Ectodermal cell (in vitro differentiated cells): ENCODE measurements around the gene RBM12.
"Not testable (repeated sequence)": the region's sequence is repeated elsewhere in the genome, so short reads cannot be mapped to it uniquely, and the experiment has no call there.

Experiments used
- H3K27ac ChIP-seq: 2 replicates; pipeline ENCODE4 v1.7.0; 2013; ENCODE audit warnings: mild to moderate bottlenecking, low read depth, low read length; ENCODE audit not compliant: insufficient read depth, poor library complexity, severe bottlenecking
- H3K27me3 ChIP-seq: 2 replicates; pipeline ENCODE4 v1.7.0; 2013; ENCODE audit warnings: mild to moderate bottlenecking, low read length; ENCODE audit not compliant: insufficient read depth, control insufficient read depth, poor library complexity, severe bottlenecking
- H3K36me3 ChIP-seq: one replicate; pipeline ENCODE4 v1.7.0; 2013; ENCODE audit warnings: low read length; ENCODE audit not compliant: control insufficient read depth, insufficient read depth
- H3K4me1 ChIP-seq: one replicate; pipeline ENCODE4 v1.7.0; 2013; ENCODE audit warnings: low read length; ENCODE audit not compliant: control insufficient read depth, insufficient read depth
- H3K4me3 ChIP-seq: 2 replicates; pipeline ENCODE4 v1.7.0; 2013; ENCODE audit warnings: low read depth, low read length, control low read depth; ENCODE audit not compliant: insufficient read depth
- H3K9me3 ChIP-seq: 2 replicates; pipeline ENCODE4 v1.7.0; 2013; ENCODE audit warnings: mild to moderate bottlenecking, low read length, moderate library complexity; ENCODE audit not compliant: control insufficient read depth
- WGBS, 2 experiments: methylation state at CpG; one replicate each; pipeline ENCODE4 v1.1.7; 2013; ENCODE audit warnings: missing lambda C conversion rate in 2 of 2; 5-methylcytosine and 5-hydroxymethylcytosine counted together

The RBM12 gene

GRCh38 chr20:35697696-35698297 lies 33.1 kb upstream of the RBM12 start:
- H3K27me3 ChIP-seq, result no peaks in the 10 kb centered on the region
- H3K27ac ChIP-seq, result no peak overlapping the region
- peak overlapping the region; percentile 98 for H3K4me3 ChIP-seq
- H3K36me3 ChIP-seq, result peaks cover 5% of the 10 kb centered on the region
- peaks cover 11% of the 10 kb centered on the region for H3K4me1 ChIP-seq
- 89 to 91% methylated on average over 9 of the region's 9 CpGs for WGBS, 2 experiments
- H3K9me3 ChIP-seq, result no peaks in the 10 kb centered on the region

GRCh38 chr20:35695978-35696377 lies 31.3 kb upstream of the RBM12 start:
- Histone ChIP-seq H3K4me3 (no peak overlapping the region), H3K9me3 (no peaks in the 10 kb centered on the region), H3K27me3 (no peaks in the 10 kb centered on the region), H3K27ac (no peak overlapping the region), H3K36me3 (peaks cover 5% of the 10 kb centered on the region), H3K4me1 (peaks cover 11% of the 10 kb centered on the region)
- WGBS, 2 experiments, result 83 to 91% methylated on average over 3 to 4 of the region's 4 CpGs

- no peaks in the 10 kb centered on the region for H3K27me3 ChIP-seq
- no peak overlapping the region for H3K27ac ChIP-seq
- H3K36me3 ChIP-seq, result peaks cover 5% of the 10 kb centered on the region
- H3K4me3 ChIP-seq, result no peak overlapping the region
- WGBS, 2 experiments, result 92% methylated on average over 2 of the region's 2 CpGs
- H3K4me1 ChIP-seq, result peaks cover 6% of the 10 kb centered on the region
- no peaks in the 10 kb centered on the region for H3K9me3 ChIP-seq
Observed at GRCh38 chr20:35695245-35695749, 30.6 kb upstream of the RBM12 start.

- peaks cover 10% of the 10 kb centered on the region for H3K36me3 ChIP-seq
- no peaks in the 10 kb centered on the region for H3K27me3 ChIP-seq
- H3K4me1 ChIP-seq, result no peaks in the 10 kb centered on the region
- no peak overlapping the region for H3K4me3 ChIP-seq
- WGBS, 2 experiments, result 94 to 96% methylated on average over 4 of the region's 4 CpGs
- H3K9me3 ChIP-seq, result no peaks in the 10 kb centered on the region
- H3K27ac ChIP-seq, result no peak overlapping the region
Observed at GRCh38 chr20:35690265-35690664, 25.6 kb upstream of the RBM12 start.

GRCh38 chr20:35686872-35687271 lies 22.2 kb upstream of the RBM12 start:
- not testable (repeated sequence) for H3K4me3 ChIP-seq, H3K9me3 ChIP-seq, H3K4me1 ChIP-seq, H3K27me3 ChIP-seq, H3K27ac ChIP-seq, H3K36me3 ChIP-seq
- WGBS, 2 experiments, result 92 to 94% methylated on average over 10 to 11 of the region's 11 CpGs

- not testable (repeated sequence) for H3K4me3 ChIP-seq, H3K9me3 ChIP-seq, H3K27me3 ChIP-seq, H3K4me1 ChIP-seq, H3K36me3 ChIP-seq, H3K27ac ChIP-seq
- 93 to 96% methylated on average over 9 of the region's 9 CpGs for WGBS, 2 experiments
Observed at GRCh38 chr20:35685368-35685767, 20.7 kb upstream of the RBM12 start.

- no peaks in the 10 kb centered on the region for H3K4me1 ChIP-seq
- H3K36me3 ChIP-seq, result peaks cover 1% of the 10 kb centered on the region
- WGBS, 2 experiments, result 93 to 95% methylated on average over 1 of the region's 1 CpG
- no peaks in the 10 kb centered on the region for H3K27me3 ChIP-seq
- H3K9me3 ChIP-seq, result no peaks in the 10 kb centered on the region
- no peak overlapping the region for H3K4me3 ChIP-seq
- H3K27ac ChIP-seq, result no peak overlapping the region
Observed at GRCh38 chr20:35681960-35682359, 17.3 kb upstream of the RBM12 start.

GRCh38 chr20:35680452-35681183 lies 15.9 kb upstream of the RBM12 start:
- H3K4me1 ChIP-seq, result no peaks in the 10 kb centered on the region
- H3K9me3 ChIP-seq, result no peaks in the 10 kb centered on the region
- no peak overlapping the region for H3K4me3 ChIP-seq
- whole genome bisulfite sequencing, 2 experiments, result 85 to 93% methylated on average over 4 of the region's 4 CpGs
- no peaks in the 10 kb centered on the region for H3K27me3 ChIP-seq
- H3K27ac ChIP-seq, result no peak overlapping the region
- no peaks in the 10 kb centered on the region for H3K36me3 ChIP-seq

GRCh38 chr20:35674921-35675320 lies 10.2 kb upstream of the RBM12 start:
- WGBS, 2 experiments, result 91 to 96% methylated on average over 3 to 8 of the region's 8 CpGs
- Histone ChIP-seq H3K36me3 (peaks cover 11% of the 10 kb centered on the region), H3K27me3 (no peaks in the 10 kb centered on the region), H3K27ac (no peak overlapping the region), H3K4me1 (no peaks in the 10 kb centered on the region), H3K9me3 (no peaks in the 10 kb centered on the region), H3K4me3 (no peak overlapping the region)

GRCh38 chr20:35673884-35674283 lies 9.2 kb upstream of the RBM12 start:
- H3K4me3 ChIP-seq, result no peak overlapping the region
- H3K36me3 ChIP-seq, result peaks cover 11% of the 10 kb centered on the region
- 94% methylated on average over 4 of the region's 4 CpGs for WGBS, 2 experiments
- no peaks in the 10 kb centered on the region for H3K9me3 ChIP-seq
- no peaks in the 10 kb centered on the region for H3K27me3 ChIP-seq
- no peaks in the 10 kb centered on the region for H3K4me1 ChIP-seq
- H3K27ac ChIP-seq, result no peak overlapping the region
